ENCODE results near the gene OR7G3.

Gene OR7G3

DNA sequence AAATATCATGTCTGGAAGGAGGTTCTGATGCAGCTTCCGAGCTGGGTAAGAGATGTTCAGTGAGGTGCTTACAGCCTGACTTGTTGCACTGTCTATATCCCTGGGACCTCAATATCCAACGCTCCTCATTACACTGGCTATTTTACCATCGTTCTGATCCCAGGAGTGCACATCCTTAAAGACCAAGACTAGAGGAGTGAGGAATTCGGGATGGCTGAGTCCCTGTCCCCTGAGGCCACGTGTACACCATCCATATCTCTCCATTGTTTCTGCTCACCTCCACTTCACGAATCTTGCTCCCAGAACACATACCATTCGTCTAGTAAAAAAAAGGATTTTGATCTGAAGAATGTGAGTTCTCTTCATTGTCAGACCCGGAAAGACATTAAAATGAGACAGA lies 19.4 kb downstream of the OR7G3 start, which contains the start of gene OR7G2:
Gene OR7G2 (minus strand): TSS at position 101 of the 400 bp plus-strand sequence. CDS start 4,232 bp downstream, outside the sequence.
- no peak for DNase-seq (ENCODE audit: low read depth in 2 of 2)

DNA sequence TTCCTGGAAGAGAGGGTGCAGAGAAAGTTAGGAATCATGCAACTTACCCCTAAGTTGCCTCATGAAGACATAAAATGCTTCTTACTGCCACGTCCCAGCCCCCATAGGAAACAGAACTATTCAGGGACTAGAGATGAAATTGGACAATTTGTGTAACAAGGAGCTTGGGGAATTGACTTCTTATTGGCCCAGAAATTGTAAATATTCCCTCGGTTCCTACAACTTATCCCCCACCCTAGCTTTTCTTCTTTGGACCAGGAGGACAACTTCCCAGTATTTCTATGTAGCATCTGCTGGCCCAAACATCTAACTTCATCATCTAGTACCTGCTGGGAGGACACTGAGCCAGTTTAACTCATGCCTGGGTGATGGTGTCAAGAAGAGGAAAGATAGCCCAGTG lies 40.0 kb downstream of the OR7G3 start, which contains the start of gene OR1M1:
Gene OR1M1 (plus strand): TSS at position 301 of the 400 bp plus-strand sequence. CDS start 6,184 bp downstream, outside the sequence.
- no peak for DNase-seq (ENCODE audit: low read depth in 2 of 2)

DNA sequence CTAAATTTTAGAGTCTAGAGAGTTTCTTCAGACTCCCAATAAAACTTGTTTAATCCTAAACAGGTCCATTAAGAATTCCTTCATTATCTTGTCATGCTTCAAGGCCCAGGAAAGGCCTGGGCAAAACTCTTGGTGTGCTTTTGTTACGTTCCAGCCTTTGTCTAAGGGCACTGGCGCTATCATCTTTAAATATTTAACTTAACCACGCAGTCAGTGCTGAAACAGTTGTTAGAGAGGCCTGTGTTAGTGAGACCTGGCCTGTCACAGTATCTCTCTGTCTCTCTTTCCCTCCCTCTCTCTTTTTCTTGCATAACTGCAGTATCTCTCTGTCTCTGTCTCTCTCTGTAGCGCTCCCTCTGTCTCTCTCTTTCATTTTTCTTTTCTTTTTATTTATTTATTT lies 48.1 kb downstream of the OR7G3 start:
- no peak for DNase-seq (ENCODE audit: low read depth in 2 of 2)

DNA sequence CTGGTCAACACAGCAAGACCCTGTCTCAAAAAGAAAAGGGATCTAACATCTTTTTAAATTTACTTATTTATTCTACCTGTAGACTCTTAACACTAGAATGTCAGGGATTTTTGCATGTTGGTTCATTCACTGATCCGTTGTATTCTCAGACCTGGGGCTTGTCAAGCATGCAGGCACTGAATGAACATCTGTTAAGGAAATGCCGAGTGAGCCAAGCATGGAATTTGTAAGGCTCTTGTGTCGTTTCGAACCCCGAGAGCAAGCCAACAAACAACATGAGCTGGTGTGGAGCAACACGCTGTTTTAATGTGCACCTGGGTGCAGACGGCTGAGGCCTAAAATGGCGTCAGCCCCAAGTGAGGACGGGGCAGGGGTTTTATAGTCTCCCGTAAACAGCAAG lies 49.8 kb downstream of the OR7G3 start:
- no peak for DNase-seq (ENCODE audit: low read depth in 2 of 2)

Data from stimulated activated CD8-positive, alpha-beta memory T cell treated with anti-CD3 and anti-CD28 coated beads, Interleukin-7, amount 100 ng/mL, for 1 hour (primary cell).